LoVo (cell line): ENCODE results near the gene INPP5A.

Source experiments
- DNase-seq: peaks from one replicate; pipeline ENCODE4 v3.0.0-alpha.2; 2016; ENCODE audit warnings: low spot score

INPP5A gene

GRCh38 chr10:132631338-132631735, 93.8 kb downstream of the INPP5A start:
- no peak for DNase-seq

- no peak for DNase-seq
Measured at GRCh38 chr10:132632091-132632561, 94.5 kb downstream of the INPP5A start.

- no peak for DNase-seq
Measured at GRCh38 chr10:132632851-132633684, 95.5 kb downstream of the INPP5A start.

DNA sequence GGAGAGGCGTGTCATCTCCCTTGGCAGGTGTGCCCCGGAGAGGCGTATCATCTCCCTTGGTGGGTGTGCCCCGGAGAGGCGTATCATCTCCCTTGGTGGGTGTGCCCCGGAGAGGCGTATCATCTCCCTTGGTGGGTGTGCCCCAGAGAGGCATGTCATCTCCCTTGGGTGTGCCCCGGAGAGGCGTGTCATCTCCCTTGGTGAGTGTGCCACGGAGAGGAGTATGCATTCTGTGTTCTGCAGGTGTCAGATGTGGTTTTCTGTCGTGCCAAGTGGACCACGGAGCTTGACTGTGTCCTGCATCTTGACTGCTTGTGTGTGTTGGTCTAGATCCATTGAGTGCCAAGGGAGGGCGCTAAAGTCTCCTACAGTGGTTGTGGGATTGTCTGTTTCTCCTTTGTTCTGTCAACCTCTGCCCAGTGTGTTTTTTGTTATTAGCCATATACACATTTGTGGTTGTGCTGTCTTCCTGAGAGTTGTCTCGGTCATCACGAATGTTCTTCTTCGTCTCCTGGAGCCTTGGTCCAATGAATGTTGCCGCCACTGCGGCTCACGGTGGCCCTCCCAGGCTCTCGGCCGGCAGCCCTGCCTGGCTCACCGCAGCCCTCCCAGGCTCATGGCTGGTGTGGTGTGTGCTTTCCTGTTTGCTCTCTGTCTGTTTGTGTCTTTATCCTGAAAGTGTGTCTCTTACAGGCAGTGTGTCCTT, 96.8 kb downstream of the INPP5A start:
- DNase-seq = peak; percentile 12

DNA sequence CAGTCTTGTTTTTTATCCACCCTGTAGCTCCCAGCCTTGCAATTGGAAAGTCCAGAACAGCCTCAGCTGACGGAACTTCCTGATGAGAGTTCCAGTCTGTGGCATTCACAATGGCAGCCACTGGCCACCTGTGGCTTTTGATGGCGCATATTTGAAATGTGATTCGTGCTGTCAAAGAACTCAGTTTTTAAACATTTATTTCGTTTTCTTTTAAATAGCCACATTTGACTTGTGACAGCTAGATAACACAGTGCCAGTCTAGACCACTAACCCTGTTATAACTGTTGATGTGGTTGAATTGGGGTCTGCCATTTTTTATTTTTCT, 97.3 kb downstream of the INPP5A start:
- no peak for DNase-seq

DNA sequence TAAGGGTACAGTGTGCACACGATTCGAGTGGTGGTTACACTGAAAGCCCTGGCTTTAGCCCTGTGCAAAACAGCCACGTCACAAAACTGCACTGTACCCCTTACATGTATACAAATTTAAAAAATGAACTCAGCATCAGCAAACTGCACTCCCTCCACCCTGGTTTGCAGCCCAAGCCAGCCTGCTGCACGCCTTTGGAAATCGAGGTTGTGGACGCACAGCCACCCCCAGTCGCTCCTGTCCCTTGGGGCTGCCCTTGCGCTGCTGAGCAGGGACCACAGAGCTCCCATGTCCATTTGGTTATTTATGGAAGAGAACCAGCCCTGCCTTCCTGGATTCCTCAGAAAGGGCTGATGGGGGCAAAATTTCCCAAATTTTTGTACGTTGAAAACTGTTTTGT, 98.8 kb downstream of the INPP5A start:
- no peak for DNase-seq

DNA sequence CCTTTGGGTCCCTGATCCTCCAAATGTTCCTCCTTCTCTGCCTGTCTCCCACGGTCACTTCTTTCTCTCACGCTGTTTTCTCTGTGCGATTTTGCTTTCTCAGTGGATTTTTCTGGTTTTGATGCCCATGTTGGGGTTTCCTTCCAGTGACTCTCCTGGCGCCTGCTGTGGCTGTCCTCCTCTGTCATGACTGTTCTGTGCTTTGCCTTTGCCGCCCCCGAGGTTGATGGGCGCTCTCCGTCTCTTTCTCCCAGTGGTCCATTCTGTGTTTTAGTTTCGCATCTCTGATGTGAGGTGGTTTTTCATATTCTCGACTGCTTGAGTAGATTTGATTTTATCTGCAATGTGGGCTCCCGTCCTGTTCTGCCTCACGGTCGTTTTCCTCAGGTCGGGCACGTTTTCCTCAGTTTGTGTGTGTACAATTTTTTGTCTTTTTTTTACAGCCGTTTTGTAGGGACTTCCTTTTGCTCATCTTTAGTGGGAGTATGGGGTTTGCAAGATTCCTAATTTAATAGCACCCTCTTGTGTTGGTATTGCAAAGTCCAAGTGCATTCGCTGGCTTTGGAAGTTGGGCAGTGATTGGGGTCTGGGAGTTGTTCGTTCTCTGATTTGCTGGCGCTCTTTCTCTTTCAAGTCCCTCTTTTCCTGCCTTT, 100.0 kb downstream of the INPP5A start:
- DNase-seq = peak; percentile 52

DNA sequence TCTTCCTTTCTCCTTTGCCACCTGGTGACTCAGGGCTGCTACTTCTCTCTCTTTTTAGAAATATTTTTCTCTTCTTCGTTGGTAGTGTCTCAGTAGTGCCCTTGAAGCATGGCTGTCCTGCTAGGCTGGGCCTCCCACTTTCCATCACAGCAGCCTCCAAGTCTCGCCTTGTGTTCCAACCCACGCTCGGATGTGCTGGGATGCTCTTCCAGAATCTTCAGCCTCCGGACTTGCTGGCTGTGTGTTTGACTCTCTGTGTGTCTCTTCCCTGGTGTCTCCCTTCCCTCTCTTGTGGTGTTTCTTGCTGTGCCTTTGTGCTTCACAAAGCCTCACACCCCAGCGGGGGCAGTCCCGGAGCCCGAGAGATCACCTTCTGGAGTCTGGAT, 100.5 kb downstream of the INPP5A start:
- DNase-seq = no peak

- DNase-seq = no peak
Measured at GRCh38 chr10:132639470-132639869, 101.9 kb downstream of the INPP5A start.

GRCh38 chr10:132640326-132641125, 102.9 kb downstream of the INPP5A start:
- no peak for DNase-seq

DNA sequence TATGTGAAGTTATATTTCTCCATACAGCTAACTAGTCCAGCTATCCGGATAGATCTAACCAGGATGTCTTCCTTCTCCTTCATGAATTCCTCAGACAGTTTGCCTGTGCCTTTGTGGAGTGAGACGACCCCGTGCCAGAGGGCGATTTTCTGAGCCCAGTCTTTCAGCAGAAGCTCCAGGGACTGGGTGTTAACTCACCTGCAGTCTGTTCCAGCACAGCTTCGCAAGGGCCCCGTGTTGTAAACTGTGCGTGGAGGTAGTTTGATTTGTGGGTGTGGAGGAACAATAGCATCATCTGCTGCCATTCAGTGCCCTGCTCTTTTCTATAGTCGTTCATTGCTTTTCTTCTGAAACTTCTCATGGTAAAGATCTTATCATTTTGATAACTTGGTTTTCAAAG, 103.8 kb downstream of the INPP5A start:
- no peak for DNase-seq

DNA sequence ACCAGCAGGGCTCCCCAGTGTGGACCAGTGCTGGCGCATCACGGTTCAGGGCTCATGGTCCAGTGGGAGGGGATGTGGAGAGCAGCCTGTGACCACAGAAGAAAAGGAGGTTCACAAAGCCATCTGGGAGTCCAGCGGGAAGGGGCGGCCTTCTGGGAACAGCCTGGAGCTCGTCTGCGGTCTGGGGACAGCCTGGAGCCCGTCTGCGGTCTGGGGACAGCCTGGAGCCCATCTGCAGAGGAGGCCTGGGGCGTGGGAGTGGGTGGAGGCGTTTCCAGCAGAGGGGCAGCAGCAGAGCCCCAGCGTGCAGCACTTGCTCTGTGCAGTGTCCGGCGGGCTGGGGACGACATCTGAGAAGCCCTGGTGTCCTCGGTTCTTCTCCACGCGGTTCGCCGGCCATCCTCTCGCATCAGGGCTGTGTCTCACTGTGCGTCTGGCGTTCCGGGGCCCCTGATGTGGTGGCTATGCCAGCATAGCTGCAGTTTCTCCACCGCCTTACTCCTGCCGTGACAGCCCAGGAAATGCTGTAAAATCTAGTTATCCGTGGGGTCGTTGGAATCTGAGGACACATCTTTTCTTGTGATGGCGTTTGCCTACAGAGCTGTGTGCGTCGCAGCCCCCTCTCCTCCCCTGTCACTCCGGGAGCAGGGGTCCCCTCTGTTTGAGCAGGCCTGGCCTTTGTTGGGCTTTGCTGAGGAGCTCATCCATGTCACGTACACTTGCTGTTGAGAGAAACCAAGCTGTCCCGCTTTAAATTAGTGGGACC, 104.6 kb downstream of the INPP5A start:
- no peak for DNase-seq

DNA sequence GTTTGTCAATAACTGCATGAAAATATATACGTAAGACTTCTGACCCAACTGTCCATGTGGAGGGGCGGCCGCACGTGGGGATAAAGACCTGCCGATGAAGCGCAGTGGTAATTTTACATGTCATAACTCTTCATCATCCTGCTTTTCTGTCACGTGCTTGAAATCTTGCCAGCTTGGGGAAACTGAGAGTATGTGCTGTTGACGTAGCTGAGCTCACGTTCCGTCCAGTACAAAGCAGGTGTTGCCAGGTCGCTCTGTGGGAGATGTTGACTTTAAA, 105.1 kb downstream of the INPP5A start:
- no peak for DNase-seq

DNA sequence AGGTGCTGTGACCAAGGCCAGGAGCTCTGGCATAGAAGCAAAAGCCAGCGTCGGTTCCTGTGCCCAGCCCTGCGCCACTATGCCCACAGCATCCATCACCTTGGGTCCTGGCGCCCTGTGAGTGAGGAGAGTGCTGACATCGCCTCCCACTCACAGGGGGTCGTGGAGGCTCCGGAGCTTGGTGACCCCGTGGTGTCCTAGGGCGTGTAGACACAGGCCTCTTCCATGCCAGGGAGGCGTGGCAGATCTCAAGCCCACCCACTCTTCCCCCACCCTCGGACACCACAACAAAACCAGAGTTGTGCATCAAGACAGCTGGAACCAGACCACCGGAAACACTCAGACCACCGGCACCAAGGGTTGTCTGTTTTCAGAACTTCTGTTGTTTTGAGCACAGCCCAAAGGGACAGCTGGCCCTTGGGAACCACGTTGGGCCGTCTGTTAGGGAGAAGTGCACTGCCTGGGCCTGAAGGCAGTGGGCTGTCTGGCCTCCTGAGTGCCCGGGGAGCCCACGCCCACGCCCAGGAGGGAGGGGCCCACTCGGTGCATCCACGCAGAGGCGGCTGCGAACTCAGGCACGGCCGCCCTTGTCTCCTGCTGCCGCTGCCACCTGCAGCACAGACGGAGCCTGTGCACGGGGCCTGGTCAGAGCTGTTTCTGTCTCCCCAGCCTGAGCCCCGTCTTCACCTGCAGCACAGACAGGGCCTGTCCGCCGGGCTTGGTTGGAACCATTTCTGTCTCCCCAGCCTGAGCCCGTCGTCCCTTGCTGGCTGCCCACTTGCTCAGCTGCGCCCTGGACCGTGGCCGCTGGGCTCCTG, 106.3 kb downstream of the INPP5A start:
- DNase-seq = no peak

GRCh38 chr10:132644527-132645246, 107.1 kb downstream of the INPP5A start:
- no peak for DNase-seq

- DNase-seq = no peak
Measured at GRCh38 chr10:132645247-132645530, 107.6 kb downstream of the INPP5A start.

DNA sequence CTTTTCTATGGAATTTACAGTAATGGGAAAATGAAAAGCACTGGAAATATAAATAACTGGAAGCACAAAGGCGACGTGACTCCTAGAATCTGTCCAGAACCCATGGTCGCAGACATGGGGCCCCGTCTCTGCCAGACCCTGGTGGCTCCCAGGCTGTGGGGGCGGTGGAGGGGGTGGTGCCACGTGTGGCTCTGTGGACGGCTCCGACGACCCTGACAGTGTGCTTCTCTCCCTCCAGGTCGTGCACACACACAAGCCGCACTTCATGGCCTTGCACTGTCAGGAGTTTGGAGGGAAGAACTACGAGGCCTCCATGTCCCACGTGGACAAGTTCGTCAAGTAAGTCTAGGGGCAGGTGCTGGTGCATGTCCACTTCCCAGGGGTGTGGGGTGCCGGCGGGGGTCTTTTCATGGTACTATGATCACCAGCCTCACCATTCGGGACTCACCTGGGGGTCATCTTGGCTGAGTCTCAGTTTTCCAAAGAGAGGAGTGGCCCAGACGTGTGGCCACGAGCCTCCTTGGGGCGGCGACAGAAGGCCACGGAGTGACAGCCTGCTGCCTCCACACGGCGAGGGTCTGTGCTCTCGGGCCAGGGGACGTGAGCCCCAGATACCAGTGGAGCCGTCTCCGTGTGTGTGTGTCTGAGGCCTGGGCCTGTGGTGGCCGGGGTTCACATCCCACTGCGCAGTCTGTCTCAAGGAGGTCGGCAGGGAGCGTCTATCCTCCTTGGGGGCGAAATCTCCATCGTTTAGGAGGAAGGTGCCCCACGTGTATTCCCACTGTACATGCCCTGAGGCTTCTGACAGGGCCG, 108.2 kb downstream of the INPP5A start:
- no peak for DNase-seq

- no peak for DNase-seq
Measured at GRCh38 chr10:132646443-132647097, 109.0 kb downstream of the INPP5A start.

GRCh38 chr10:132647424-132647823, 109.8 kb downstream of the INPP5A start:
- no peak for DNase-seq
